ENCODE measurements around the gene RAB20.
A peak's percentile ranks its signal among the peaks of the same experiment; 100 is the strongest.
"Not testable (repeated sequence)": the region's sequence is repeated elsewhere in the genome, so short reads cannot be mapped to it uniquely, and the experiment has no call there.

Gene RAB20

GRCh38 chr13:110571896-110572777 lies 10.6 kb upstream of the RAB20 start:
- DNase-seq, result no peak
- H3K4me1 Mint-ChIP-seq, result peaks cover 81% of the 10 kb centered on the region
- peaks cover 19% of the 10 kb centered on the region for H3K27me3 Mint-ChIP-seq (ENCODE audit: low read depth, poor library complexity)
- peaks cover 14% of the 10 kb centered on the region for H3K36me3 Mint-ChIP-seq (ENCODE audit: low read depth)
- no peak overlapping the region for H3K27ac Mint-ChIP-seq
- H3K4me3 Mint-ChIP-seq, result no peak overlapping the region
- TF ChIP-seq, protein P1, sequence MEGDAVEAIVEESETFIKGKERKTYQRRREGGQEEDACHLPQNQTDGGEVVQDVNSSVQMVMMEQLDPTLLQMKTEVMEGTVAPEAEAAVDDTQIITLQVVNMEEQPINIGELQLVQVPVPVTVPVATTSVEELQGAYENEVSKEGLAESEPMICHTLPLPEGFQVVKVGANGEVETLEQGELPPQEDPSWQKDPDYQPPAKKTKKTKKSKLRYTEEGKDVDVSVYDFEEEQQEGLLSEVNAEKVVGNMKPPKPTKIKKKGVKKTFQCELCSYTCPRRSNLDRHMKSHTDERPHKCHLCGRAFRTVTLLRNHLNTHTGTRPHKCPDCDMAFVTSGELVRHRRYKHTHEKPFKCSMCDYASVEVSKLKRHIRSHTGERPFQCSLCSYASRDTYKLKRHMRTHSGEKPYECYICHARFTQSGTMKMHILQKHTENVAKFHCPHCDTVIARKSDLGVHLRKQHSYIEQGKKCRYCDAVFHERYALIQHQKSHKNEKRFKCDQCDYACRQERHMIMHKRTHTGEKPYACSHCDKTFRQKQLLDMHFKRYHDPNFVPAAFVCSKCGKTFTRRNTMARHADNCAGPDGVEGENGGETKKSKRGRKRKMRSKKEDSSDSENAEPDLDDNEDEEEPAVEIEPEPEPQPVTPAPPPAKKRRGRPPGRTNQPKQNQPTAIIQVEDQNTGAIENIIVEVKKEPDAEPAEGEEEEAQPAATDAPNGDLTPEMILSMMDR (IDR thresholded peaks at IDR 0.05), result no peak
- peaks cover 16% of the 10 kb centered on the region for H3K9me3 Mint-ChIP-seq

DNA sequence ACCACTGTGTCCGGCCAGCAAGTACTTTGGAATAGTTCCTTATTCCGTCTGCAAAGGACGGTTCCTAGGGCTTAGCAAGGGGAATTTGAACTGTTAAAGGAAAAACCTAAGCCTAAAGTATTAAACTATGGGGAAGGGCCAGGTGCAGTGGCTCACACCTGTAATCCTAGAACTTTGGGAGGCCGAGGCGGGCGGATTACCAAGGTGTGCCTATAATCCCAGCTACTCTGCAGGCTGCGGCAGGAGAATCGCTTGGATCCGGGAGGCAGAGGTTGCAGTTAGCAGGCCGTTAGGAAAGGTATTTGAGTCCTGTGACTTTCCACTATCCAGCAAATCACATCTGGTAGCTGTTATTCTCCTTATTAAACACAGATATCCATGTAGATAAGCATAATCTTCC lies 9.4 kb upstream of the RAB20 start:
- Mint-ChIP-seq H3K4me1 (peaks cover 82% of the 10 kb centered on the region), H3K4me3 (no peak overlapping the region), H3K9me3 (peaks cover 19% of the 10 kb centered on the region), H3K27ac (no peak overlapping the region), H3K36me3 (ENCODE audit: low read depth) (peaks cover 18% of the 10 kb centered on the region), H3K27me3 (ENCODE audit: low read depth, poor library complexity) (peaks cover 19% of the 10 kb centered on the region)
- TF ChIP-seq, protein P1 (IDR thresholded peaks at IDR 0.05), result no peak
- DNase-seq, result no peak

GRCh38 chr13:110569962-110570361 lies 8.4 kb upstream of the RAB20 start:
- Mint-ChIP-seq H3K36me3 (ENCODE audit: low read depth) (peaks cover 23% of the 10 kb centered on the region), H3K27me3 (ENCODE audit: low read depth, poor library complexity) (peaks cover 16% of the 10 kb centered on the region), H3K27ac (peak overlapping the region; percentile 76), H3K9me3 (peaks cover 23% of the 10 kb centered on the region), H3K4me1 (peaks cover 82% of the 10 kb centered on the region)
- H3K4me3 Mint-ChIP-seq, DNase-seq: not testable (repeated sequence)

GRCh38 chr13:110568612-110569011 lies 7.1 kb upstream of the RAB20 start:
- TF ChIP-seq, protein P1 (IDR thresholded peaks at IDR 0.05), result no peak
- H3K9me3 Mint-ChIP-seq, result peaks cover 36% of the 10 kb centered on the region
- H3K27ac Mint-ChIP-seq, result no peak overlapping the region
- H3K4me3 Mint-ChIP-seq, result no peak overlapping the region
- H3K27me3 Mint-ChIP-seq (ENCODE audit: low read depth, poor library complexity), result peaks cover 23% of the 10 kb centered on the region
- H3K4me1 Mint-ChIP-seq, result peaks cover 81% of the 10 kb centered on the region
- peaks cover 34% of the 10 kb centered on the region for H3K36me3 Mint-ChIP-seq (ENCODE audit: low read depth)
- DNase-seq, result no peak

- H3K4me3 Mint-ChIP-seq, result no peak overlapping the region
- H3K36me3 Mint-ChIP-seq (ENCODE audit: low read depth), result peaks cover 34% of the 10 kb centered on the region
- no peak overlapping the region for H3K27ac Mint-ChIP-seq
- peaks cover 80% of the 10 kb centered on the region for H3K4me1 Mint-ChIP-seq
- peaks cover 36% of the 10 kb centered on the region for H3K9me3 Mint-ChIP-seq
- TF ChIP-seq, protein P1 (IDR thresholded peaks at IDR 0.05), result no peak
- DNase-seq, result no peak
- peaks cover 28% of the 10 kb centered on the region for H3K27me3 Mint-ChIP-seq (ENCODE audit: low read depth, poor library complexity)
These were observed 4.6 kb upstream of the RAB20 start for GRCh38 chr13:110566171-110566570.

GRCh38 chr13:110565296-110565695 lies 3.8 kb upstream of the RAB20 start:
- DNase-seq, result no peak
- H3K27me3 Mint-ChIP-seq (ENCODE audit: low read depth, poor library complexity), result peaks cover 35% of the 10 kb centered on the region
- peaks cover 34% of the 10 kb centered on the region for H3K36me3 Mint-ChIP-seq (ENCODE audit: low read depth)

More at GRCh38 chr13:110565296-110565695, 3.8 kb upstream of the RAB20 start:
- Mint-ChIP-seq H3K27ac (peak overlapping the region; percentile 54), H3K4me3 (peak overlapping the region; percentile 56), H3K9me3 (peaks cover 36% of the 10 kb centered on the region), H3K4me1 (peaks cover 82% of the 10 kb centered on the region)
- TF ChIP-seq, protein P1 (IDR thresholded peaks at IDR 0.05), result no peak

Measured in nephron progenitor cell (in vitro differentiated cells).